HG03432 (cell line): Measurements from ENCODE around the gene CD320.
"Not testable (repeated sequence)": the region's sequence is repeated elsewhere in the genome, so short reads cannot be mapped to it uniquely, and the experiment has no call there.

ENCODE experiments used
- ATAC-seq: cut with Tn5 transposase; IDR thresholded peaks from one replicate; pipeline ENCODE4 v1.9.1; 2021; ENCODE audit warnings: mild to moderate bottlenecking, moderate library complexity; ENCODE audit not compliant: unreplicated experiment

Gene CD320

DNA sequence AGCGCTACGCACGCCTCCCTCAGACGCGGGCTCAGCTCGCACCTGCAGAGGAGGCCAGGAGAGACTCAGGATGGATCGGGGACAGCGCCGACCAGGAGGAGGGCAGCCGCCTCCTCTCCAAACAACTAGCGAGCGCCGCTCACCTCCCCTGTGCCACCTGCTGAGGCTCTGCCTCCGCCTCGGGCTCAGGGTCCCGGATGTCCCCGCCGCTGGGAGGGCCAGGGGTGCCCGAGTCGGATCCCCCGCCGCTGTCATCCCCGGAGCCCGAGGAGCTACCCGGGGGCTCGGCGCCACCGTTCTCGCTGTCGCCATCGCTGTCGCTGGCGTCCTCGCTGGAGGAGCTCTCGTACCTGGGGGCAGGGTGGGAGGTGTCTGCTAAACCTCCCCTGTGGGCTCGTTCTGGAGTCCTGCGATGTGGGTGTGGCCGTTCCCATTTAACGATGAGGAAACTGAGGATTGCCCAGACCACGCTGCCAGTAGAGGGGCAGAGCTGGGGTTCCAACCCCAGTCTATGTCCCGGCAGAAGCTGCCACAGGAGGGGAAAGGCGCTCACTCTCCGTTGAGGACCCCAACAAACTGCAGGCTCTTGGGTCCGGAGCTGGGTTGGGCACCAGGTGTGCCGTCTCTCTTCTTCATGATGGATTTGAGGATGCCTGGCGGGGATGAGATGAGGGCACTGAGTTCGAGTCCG lies 25.8 kb upstream of the CD320 start:
- ATAC-seq = no peak

DNA sequence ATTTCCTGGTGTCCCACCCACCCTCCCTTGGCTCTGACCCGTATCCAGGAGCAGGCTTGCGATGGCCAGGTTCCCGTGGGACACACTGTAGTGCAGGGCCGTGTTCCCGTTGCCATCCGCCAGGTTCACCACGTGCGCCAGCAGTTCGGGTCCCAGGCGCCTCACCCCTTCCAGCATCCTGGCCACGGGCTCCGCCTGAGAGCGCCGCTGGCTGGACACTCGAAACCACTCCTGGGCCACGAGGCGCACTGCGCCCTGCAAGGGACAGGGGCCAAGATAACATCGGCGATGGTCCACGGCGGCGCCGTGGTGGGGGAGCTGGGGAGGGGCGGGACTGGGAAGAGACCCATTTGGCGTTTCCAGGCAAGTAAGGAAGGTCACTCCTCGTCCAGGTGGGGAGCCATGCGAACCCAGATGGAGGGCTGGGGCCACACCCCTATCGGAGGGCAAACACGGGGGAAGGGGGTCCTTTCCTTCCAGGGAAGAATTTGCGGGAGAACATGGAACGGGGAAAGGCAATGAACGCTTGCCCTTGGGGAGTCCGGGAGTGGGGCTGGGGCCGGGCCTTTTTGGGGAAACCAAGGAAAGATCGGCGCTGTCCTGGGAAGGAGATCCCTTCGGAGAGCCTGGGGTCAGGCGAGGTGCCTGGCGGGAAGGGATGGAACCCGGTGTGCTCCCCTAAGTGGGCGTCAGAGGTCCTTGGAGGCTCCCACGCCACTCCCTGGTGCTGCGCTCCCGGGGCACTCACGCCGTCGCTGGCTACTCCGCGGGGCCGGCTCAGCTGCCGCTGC lies 25.0 kb upstream of the CD320 start:
- no peak for ATAC-seq

DNA sequence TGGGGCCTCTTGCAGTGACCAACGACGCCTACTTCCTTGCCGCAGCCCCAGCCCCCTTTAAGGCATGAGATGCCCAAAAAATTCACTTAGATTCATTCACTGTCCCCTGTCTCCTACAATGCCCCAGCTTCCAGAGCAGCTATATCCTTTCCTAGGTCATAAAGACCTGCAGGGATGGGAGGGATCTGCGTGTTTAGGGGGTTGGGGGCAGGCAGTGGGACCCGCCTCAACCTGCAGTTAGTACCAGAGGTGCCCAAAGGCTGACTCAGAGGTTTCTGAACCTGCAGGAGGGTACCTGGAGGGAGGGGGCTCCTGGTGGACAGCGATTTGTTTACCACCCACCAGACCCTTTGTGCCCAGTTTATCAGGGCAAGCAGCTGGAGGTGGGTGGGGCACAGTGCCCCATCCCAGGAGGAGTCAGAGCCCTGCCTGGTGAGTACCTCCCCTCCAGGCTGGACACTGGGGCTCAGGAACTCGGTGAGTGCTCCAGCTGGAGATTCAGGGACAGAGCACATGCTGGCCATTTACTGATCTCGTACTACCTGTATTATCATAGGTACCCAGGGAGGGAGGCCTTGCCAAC lies 23.2 kb upstream of the CD320 start:
- ATAC-seq = no peak

DNA sequence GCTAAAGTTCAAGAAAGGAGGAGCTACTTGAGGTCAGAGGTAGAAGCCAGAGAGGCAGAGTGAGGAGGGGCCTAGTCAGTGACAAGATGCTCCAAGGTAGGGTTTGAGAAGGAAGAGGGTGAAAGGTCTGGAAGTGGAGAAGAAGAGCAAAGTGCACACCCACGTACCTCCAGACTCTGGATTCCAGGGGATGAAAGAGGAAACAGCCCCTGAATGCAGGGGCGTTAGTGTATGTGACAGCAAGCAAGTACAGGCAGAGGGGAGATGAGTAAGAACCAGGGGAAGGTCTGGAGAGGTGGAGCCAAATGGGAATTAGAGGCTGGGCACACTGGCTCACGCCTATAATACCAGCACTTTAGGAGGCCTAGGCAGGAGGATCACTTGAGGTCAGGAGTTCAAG lies 21.8 kb upstream of the CD320 start:
- no peak for ATAC-seq

DNA sequence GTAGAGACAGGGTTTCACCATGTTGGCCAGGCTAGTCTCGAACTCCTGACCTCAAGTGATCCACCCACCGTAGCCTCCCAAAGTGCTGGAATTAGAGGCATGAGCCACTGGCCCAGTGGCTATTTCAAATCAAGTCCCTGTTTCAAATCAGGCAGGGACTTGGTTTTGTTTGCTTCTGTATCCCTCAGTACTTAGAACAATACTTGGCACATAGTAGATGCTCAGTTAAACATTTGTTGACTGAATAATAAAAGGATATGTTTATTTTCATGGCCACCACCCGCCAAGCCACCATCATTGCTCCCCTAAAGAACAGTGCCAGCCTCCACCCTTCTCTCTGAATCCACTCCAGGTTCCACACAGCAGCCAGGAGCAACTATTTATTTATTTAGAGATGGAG lies 17.3 kb upstream of the CD320 start:
- ATAC-seq = no peak

DNA sequence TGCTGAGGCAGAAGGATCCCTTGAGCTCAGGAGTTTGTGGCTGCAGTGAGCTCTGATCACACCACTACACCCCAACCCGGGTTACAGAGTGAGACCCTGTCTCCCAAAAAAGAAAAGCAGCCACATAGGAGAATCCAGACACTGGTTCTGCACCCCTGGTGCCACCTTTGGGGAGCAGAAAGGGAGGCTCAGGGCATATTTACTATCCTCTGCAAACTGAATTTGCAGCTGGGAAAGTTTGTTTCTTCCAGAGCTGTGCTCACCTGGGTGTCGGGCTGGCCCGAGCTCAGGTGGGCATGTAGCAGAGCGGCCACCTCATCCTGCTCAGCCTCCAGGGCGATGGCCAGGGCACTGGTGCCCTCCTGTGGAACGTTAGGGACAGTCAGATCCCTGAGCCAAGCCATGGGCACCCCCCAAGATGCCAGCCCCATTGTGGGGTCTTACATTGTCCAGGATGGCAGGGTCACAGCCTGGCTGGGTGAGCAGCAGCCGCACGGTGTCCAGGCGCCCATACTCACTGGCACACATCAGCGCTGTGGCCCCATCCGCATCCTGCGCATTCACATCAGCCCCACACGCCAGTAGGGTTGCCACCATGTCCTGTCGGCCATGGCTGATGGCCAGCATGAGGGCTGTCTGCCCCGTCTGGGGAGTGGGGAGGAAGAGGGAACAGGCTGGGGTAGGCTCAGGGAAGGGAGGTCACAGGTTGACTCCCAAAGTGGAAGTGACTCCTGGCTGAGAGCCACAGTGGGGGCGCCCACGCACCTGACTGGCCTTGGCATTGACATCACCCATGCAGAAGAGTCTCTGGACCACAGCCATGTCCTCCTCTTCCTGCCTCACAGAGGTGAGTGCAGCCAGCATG lies 16.3 kb upstream of the CD320 start:
- ATAC-seq = no peak

DNA sequence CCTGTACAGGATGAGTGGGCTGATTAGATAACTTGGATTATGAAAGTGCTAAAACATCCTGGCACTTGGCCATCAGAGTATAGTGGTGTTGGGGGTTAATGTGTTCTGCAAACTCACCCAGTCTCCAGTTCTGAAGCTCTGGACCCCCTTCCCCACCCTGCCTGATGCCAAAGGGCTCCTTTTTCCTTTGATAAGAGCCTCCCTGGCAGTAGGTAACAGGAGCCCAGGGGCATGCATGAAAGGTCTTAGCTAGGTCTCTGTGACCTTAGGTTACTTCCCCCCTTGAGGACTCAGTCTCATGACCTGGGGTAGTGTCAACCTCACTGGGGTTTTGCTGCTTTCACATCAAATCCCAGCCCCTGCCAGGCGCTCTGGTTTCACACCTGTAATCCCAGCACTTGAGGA lies 15.6 kb upstream of the CD320 start:
- no peak for ATAC-seq

DNA sequence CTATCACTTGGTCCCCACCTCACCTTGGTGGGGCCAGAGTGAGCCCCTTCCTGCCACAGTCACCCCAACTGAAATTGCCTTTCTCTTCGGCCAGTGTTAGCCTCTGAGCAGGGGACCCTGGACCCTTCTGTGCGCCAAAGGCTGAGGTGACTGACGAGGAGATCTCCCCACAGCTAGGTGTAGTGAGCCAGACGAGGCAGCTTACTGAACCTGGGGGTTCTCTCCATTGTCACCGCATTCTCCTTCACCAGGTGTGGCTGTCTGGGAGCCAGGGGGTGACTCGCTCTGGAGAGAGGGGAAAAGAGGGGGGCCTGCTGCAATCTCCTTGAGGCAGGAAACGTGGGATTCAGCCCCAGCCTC lies 14.5 kb upstream of the CD320 start:
- ATAC-seq = no peak

DNA sequence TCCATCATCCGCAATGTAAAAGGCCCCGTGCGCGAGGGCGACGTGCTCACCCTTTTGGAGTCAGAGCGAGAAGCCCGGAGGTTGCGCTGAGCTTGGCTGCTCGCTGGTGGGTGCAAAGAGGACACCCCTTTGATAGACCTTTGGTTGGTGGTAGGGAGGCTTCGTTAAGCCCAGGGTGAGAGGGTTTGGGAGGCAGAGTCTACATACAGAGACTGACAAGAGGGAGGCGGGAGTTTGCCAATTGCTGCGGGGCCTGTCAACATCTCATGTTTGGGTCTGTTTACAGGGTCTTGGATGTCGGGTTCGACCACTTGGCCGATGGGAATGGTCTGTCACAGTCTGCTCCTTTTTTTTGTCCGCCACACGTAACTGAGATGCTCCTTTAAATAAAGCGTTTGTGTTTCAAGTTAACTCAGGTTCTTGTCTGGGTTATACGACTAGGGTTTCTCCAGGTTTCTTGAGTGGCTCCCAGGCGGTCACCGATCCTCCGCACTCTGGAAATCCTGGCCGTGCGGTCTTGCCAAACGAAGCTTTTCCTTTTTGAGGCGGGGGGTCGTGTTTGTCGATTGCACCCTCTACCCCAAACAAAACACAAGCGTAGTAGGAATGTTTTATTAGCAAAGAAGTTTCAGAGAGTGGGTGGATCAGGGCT lies 14.0 kb upstream of the CD320 start:
- ATAC-seq = no peak

DNA sequence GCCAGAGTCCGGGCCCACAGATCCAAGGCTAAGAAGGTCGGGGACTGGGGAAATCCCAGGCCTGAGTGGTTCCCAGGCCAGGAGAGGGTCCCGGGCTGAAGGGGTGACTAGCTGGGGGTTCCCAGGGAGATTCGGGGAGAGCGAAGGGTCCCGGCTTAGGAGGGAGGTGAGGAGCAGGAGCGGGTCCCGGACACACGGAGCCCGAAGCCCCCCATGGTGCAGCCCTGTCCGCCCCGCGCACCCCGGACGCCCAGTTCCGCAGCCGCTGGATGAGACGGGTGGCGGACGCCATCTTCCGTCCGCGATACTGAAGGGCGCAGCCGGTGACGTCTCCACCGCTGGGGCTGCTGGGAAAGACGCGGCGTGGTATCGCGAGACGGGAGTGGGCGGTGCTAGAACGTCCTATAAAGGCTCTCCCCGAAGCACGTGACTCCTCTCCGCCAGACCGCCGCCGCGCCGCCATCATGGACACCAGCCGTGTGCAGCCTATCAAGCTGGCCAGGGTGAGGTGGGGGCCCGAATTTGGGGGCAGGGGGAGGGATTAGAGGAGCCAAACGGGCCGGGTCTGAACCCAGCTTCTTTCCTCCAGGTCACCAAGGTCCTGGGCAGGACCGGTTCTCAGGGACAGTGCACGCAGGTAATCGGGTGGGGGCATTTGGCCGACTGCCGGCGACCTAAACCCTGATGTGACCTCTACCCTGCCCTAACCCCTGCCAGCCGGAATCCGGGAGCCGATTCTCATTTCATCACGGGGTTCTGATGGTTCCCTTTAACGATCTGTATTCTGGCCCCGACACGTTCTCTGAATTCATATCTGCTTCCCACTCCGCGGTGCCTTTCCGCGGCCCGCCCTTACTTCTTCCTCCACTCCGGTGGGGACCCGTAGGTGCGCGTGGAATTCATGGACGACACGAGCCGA lies 13.2 kb upstream of the CD320 start, which contains the start of the genes NDUFA7 and RPS28:
NDUFA7 (minus strand) TSS at position 309 of the 919 bp plus-strand sequence; CDS start at position 292, 17 bp downstream.
RPS28 (plus strand) TSS at position 430 of the 919 bp plus-strand sequence; CDS start at position 465, 35 bp downstream.
- peak; percentile 85 for ATAC-seq

DNA sequence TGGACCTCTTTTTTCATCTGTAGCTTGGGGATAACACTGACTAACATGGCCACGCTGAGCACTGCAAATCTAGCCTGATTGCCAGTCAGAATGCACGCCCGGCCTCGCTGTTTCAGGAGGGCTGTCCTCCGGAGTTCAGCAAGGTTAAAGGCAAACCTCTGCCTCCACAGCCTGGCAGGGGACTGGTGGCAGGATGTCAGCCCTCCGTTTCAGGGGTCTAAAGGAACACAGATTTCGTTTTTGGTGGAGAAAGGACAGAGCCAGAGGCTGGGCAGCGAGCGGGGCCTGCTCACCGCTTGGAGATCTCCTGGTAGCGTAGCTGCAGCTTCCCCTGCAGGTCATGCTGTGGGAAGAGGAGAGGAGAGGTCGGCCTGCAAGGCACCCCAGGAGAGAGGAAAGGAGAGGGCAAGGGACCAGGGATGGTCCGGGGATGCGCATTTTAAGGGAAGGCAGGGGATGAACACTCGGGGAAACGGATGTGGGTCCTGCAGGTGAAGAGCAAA lies 12.5 kb upstream of the CD320 start:
- ATAC-seq = no peak

DNA sequence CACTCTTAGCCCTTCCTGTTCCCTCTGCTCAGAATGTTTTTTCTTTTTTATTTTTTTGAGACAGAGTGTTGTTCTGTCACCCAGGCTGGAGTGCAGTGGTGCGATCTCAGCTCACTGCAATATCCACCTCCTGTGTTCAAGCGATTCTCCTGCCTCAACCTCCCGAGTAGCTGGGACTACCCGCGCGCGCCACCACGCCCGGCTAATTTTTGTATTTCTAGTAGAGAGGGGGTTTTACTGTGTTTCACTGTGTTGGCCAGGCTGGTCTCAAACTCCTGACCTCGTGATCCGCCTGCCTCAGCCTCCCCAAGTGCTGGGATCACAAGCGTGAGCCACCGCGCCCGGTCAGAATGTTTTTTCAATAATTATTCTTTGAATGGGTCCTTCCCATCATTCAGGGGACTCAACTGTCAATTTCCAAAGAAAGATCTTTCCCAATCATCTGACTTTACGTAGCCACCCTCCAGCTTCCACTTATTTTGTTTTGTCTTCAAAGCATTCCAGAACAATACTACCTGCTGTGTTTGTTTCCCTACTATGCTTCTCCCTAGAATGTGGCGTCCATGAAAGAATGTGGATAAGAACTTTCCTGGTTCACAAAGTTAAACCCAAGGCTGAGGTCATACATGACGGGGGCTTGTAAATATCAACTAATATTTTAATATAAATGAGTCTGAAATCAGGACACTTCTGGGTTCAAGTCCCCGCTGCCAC lies 11.8 kb upstream of the CD320 start:
- ATAC-seq = no peak

DNA sequence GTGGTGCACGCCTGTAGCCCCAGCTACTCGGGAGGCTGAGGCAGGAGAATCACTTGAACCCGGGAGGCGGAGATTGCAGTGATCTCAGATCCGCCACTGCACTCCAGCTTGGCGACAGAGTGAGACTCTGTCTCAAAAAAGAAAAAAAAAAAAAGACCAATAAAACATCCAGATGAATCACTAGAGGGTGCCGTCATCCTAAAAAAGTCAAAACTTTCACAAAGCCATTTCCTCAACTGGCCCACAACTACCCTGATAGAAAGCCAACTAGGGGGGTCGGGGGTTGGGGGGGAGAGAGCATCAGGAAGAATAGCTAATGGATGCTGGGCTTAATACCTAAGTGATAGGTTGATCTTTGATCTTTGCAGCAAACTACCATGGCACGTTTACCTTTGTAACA lies 10.7 kb upstream of the CD320 start:
- not testable (repeated sequence) for ATAC-seq

DNA sequence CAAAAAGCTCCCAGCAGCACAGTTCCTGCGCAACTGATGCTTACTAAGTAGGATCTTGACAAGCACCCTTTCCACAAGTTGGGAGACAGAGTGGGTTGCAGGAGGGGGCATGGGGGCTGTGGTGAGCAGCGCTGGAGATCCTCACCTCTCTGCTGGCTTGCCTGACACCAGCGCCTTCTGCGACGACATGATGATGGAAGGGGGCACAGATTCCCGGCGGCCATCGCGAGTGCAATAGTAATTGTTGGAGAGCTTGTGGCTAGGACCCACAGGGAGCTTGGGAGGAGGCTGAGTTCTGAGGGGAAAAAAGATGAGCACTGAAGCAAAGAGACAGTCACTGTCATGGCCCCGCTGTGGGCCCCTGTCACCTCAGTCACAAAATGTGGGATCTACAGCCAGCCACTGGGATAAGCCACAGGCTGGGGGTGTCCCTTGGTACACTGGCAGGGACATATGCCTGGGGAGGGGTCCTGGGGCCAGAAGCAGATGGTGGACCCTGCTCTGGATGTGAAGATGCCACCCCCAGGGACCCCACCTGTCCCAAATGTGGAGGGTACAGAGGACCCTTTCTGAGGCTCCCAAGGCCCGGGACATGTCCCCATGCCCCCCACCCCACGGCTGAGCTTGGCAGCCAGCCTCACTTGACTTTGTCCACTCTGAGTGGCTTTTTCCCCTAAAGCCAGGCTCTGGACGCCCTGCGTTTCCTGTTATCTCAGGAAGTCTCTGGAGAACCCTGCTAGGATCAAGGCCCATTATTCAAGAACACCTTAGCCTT lies 8.4 kb upstream of the CD320 start:
- ATAC-seq = no peak

DNA sequence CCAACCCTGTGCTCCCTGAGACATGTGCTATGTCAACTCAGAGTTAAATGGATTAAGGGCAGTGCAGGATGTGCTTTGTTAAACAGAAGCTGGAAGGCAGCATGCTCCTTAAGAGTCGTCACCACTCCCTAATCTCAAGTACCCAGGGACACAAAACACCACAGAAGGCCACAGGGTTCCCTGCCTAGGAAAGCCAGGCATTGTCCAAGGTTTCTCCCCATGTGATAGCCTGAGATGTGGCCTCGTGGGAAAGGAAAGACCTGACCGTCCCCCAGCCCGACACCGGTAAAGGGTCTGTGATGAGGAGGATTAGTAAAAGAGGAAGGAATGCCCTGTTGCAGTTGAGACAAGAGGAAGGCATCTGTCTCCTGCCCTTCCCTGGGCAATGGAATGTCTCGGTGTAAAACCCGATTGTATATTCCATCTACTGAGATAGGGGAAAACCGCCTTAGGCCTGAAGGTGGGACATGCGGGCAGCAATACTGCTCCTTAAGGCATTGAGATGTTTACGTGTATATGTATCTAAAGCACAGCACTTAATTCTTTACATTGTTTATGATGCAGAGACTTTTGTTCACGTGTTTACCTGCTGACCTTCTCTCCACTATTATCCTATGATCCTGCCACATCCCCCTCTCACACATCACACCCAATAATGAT lies 7.0 kb upstream of the CD320 start:
- not testable (repeated sequence) for ATAC-seq

DNA sequence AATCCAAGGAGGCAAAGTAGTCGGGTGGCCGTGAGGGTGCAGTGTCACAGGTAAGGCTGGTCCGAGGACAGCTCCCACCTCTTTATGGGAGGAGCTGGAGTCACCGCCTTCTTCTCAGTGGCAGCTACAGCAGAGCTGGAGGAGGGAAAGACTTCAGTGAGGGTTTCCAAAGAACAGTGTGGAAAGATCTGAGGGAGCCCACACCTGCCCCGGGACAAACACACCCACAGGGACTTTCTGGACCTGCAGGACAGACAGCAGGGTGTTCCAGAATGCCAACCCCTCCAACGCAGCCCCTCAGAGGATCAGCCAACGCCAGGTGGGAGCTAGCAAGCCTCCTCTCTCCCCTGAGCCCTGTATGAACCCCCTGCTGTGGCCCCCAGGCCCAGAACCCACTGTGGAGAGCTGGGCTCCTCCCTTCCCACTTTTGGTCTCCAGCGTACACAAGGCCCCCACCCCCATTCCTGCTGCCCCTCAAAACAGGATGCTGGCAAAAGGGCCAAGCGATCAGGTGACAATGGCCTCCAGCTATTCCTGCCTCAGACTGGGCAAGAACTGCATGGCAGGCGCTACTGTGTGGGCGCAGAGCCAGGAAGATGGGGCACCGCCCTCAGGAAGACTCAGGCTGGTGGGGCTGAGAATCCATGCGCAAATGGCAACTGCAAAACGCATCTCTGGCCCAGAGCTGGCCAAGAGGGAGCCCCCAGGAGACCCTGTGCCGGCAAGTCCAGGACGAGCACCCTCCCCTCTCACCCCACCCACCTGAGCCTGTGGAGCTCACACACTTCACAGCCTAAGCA lies 3.5 kb upstream of the CD320 start:
- ATAC-seq = no peak
